Epithelial cell of proximal tubule (primary cell): ENCODE results near the gene POU5F1. TPM values are rescaled to one million over a fixed set of nuclear protein-coding genes. Genes with fewer than 3 reads are reported as not detected.

Experiments used
- total RNA-seq: library from RNA; depleted of rRNA; stranded (reverse); fragments of >200 nt; gene quantifications from 2 replicates; pipeline ENCODE4 v1.2.3, GENCODE V29; 2015

Gene POU5F1
- total RNA-seq, 1 donor from 2014 or later: 5.1 TPM

Other genes with a start within 250 kb of the POU5F1 start
- 8.2 and 8.7 TPM in 2 replicates for gene SFTA2, start 238.5 kb downstream of the POU5F1 start, total RNA-seq
- gene MUCL3, start 229.7 kb downstream of the POU5F1 start, total RNA-seq: under 0.01 and 0.07 TPM in 2 replicates
- gene MUC21, start 187.0 kb downstream of the POU5F1 start, total RNA-seq: not detected in 2 replicates
- 0.06 TPM in 1 of 2 replicates, not detected in the other for gene MUC22, start 160.2 kb downstream of the POU5F1 start, total RNA-seq
- gene C6orf15, start 58.1 kb downstream of the POU5F1 start, total RNA-seq: 0.29 and 0.43 TPM in 2 replicates
- 1.1 and 2.8 TPM in 2 replicates for gene PSORS1C1, start 55.9 kb downstream of the POU5F1 start, total RNA-seq
- not detected in 2 replicates for gene CDSN, start 50.2 kb downstream of the POU5F1 start, total RNA-seq
- gene PSORS1C2, start 31.6 kb downstream of the POU5F1 start, total RNA-seq: not detected in 2 replicates
- 23.2 and 28.2 TPM in 2 replicates for gene CCHCR1, start 12.9 kb downstream of the POU5F1 start, total RNA-seq
- 34.1 and 47.5 TPM in 2 replicates for gene TCF19, start 12.1 kb downstream of the POU5F1 start, total RNA-seq
- 174 and 314 TPM in 2 replicates for gene HLA-C, start 101.4 kb upstream of the POU5F1 start, total RNA-seq
- 41.2 and 225 TPM in 2 replicates for gene HLA-B, start 186.5 kb upstream of the POU5F1 start, total RNA-seq
- 25.7 and 46.8 TPM in 2 replicates for gene MICA, start 232.9 kb upstream of the POU5F1 start, total RNA-seq